ENCODE measurements around the gene GDF7. TPM values are rescaled to one million over a fixed set of nuclear protein-coding genes. Genes with fewer than 3 reads are reported as not detected.
A peak's percentile ranks its signal among the peaks of the same experiment; 100 is the strongest.

GDF7 gene
- total and polyA plus RNA-seq, 2 of the 8 experiments (the other 6 are each of a cell fraction or from before 2014, with no cell fraction given): 0.04 to 0.06 TPM

DNA sequence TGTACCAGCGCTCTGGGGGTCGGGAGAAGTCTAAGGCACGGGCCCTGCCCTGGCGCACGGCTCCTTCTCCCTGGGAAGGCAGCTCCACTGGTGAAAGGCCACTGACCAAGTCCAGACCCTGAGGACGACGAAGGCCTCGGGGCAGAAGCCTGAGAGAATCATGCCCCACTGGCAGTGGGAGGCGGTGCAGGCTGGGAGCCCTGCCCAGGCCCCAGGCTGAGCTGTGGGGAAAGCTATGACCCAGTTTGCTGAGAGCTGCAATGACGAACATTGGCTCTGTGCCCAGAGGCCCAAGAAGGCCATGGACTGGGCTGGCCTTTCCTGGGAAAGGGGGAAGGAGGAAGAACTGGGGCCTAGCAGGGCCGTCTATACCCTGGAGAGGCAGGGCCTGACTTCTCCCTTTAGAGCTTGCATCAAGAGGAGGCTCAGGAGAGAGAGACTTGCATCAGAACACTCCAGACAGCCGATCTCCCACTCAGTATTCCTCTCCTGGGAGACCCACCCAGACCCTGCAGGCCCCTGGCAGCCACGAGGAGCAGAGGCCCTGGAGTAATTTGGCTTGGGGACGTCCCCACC is 49.0 kb upstream of the GDF7 start:
- H3K79me1 ChIP-seq (ENCODE audit: low read depth, low read length): no peaks in the 10 kb centered on the region
- DNase-seq (ENCODE audit: low read depth in 1 of 2, low spot score in 2 of 2) (no peak), FAIRE-seq (no peak)
- H3K23me2 ChIP-seq (ENCODE audit: low read depth, low read length): no peaks in the 10 kb centered on the region
- H3K4ac ChIP-seq (replicated peaks; ENCODE audit: insufficient read length, low read depth, low read length): no peak overlapping the region
- no peak overlapping the region for H4K91ac ChIP-seq (replicated peaks; ENCODE audit: insufficient read length, low read length)
- peaks cover 0 to 2% of the 10 kb centered on the region in 2 experiments for H4K20me1 ChIP-seq (replicated peaks in 1 of 2; ENCODE audit: control insufficient read depth in 1 of 2, insufficient read depth in 2 of 2, low read length in 2 of 2)
- H3K9me3 ChIP-seq (ENCODE audit: insufficient read depth in 2 of 2, low read depth in 1 of 2, low read length in 1 of 2): no peaks in the 10 kb centered on the region
- ChIA-PET CTCF (ENCODE audit: partially characterized antibody) (interaction anchor here (0.6 to 7.8 kb wide), 26 partner anchors 8 to 420 kb away, joined by 3 to 116 read pairs (median 4); no protein-coding TSS in a partner anchor), POLR2A (ENCODE audit: partially characterized antibody) (interaction anchor here (1.4 to 1.6 kb wide), 3 partner anchors 9 to 170 kb away, joined by 3 to 8 read pairs (median 3); partner anchors contain the start of gene RHOB)
- 79% methylated on average over 12 of the region's 14 CpGs; no CpG with 5 or more reads in 1 of the 2 experiments for WGBS, 2 experiments (ENCODE audit: extremely low coverage in 1 of 2, insufficient coverage in 1 of 2, insufficient read length in 1 of 2, insufficient replicate concordance in 2 of 2, low coverage in 1 of 2, low lambda C conversion rate in 2 of 2, missing lambda C conversion rate in 1 of 2)
- no peak overlapping the region for H2BK12ac ChIP-seq (ENCODE audit: low read depth, low read length)
- no peak overlapping the region for H3K14ac ChIP-seq (ENCODE audit: insufficient read length)
- H3K18ac ChIP-seq (ENCODE audit: extremely low read depth, low read length): no peak overlapping the region
- no peak overlapping the region for H3K4me2 ChIP-seq (ENCODE audit: insufficient read depth in 1 of 2, low read depth in 2 of 2, low read length in 2 of 2)
- no peak overlapping the region for H2BK15ac ChIP-seq (ENCODE audit: low read length)
- H3K27me3 ChIP-seq (replicated peaks in 1 of 4; ENCODE audit: control insufficient read depth in 3 of 4, extremely low read depth in 1 of 4, insufficient read depth in 3 of 4, low read length in 3 of 4): no peaks in the 10 kb centered on the region; a peak in 1 of 7 replicates
- H2AK5ac ChIP-seq (ENCODE audit: low read depth, low read length): no peak overlapping the region
- H3K36me3 ChIP-seq (ENCODE audit: control insufficient read depth in 2 of 4, insufficient read depth in 4 of 4, low read length in 3 of 4): peaks cover 0 to under 1% (median 0%) of the 10 kb centered on the region in 4 experiments; a peak in 1 of 8 replicates
- no peak overlapping the region for H2BK120ac ChIP-seq (replicated peaks; ENCODE audit: low read depth, low read length)
- H3K23ac ChIP-seq (ENCODE audit: insufficient read length): no peak overlapping the region
- no peak overlapping the region for H3K9ac ChIP-seq (replicated peaks in 1 of 4; ENCODE audit: extremely low read depth in 1 of 4, low read depth in 3 of 4, low read length in 3 of 4)
- H3K4me3 ChIP-seq (ENCODE audit: extremely low read depth in 1 of 4, insufficient read depth in 2 of 4, low read depth in 3 of 4, low read length in 4 of 4): no peak overlapping the region
- H4K8ac ChIP-seq (ENCODE audit: extremely low read depth, insufficient read depth, low read length): no peak overlapping the region
- H2BK5ac ChIP-seq (ENCODE audit: low read depth, low read length): no peak overlapping the region
- H2BK20ac ChIP-seq (ENCODE audit: low read length): no peak overlapping the region
- H3K4me1 ChIP-seq (replicated peaks in 1 of 4; ENCODE audit: control insufficient read depth in 3 of 4, insufficient read depth in 4 of 4, low read length in 3 of 4): peaks cover 0 to 20% (median 14%) of the 10 kb centered on the region in 4 experiments; a peak in 6 of 7 replicates
- H3K56ac ChIP-seq (replicated peaks; ENCODE audit: insufficient read length, low read depth, low read length): no peak overlapping the region
- no peak overlapping the region for H4K5ac ChIP-seq (ENCODE audit: insufficient read length, low read depth, low read length)
- no peak overlapping the region for H3K27ac ChIP-seq (ENCODE audit: low read depth, low read length)
- H2AFZ ChIP-seq (ENCODE audit: low read length): no peak overlapping the region
- no peaks in the 10 kb centered on the region for H3K79me2 ChIP-seq (ENCODE audit: control insufficient read depth in 1 of 2, insufficient read depth in 2 of 2, low read length in 2 of 2)
- peak in 1 of 2 experiments; percentile 16; a peak in 1 of 4 replicates for TF ChIP-seq RAD21 (IDR thresholded peaks at IDR 0.05 in 1 of 2, conservative IDR thresholded peaks at IDR 0.05 in 1 of 2; ENCODE audit: low read depth in 2 of 2, low read length in 2 of 2)
- no peak for TF ChIP-seq YY1 (IDR thresholded peaks at IDR 0.05; ENCODE audit: low read depth, low read length)
- no peak for TF ChIP-seq KDM1A (IDR thresholded peaks at IDR 0.05; ENCODE audit: borderline replicate concordance, low read length)
- TF ChIP-seq, protein P1, sequence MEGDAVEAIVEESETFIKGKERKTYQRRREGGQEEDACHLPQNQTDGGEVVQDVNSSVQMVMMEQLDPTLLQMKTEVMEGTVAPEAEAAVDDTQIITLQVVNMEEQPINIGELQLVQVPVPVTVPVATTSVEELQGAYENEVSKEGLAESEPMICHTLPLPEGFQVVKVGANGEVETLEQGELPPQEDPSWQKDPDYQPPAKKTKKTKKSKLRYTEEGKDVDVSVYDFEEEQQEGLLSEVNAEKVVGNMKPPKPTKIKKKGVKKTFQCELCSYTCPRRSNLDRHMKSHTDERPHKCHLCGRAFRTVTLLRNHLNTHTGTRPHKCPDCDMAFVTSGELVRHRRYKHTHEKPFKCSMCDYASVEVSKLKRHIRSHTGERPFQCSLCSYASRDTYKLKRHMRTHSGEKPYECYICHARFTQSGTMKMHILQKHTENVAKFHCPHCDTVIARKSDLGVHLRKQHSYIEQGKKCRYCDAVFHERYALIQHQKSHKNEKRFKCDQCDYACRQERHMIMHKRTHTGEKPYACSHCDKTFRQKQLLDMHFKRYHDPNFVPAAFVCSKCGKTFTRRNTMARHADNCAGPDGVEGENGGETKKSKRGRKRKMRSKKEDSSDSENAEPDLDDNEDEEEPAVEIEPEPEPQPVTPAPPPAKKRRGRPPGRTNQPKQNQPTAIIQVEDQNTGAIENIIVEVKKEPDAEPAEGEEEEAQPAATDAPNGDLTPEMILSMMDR (IDR thresholded peaks at IDR 0.05; ENCODE audit: control extremely low read depth in 1 of 3, insufficient read depth in 1 of 3, low read depth in 1 of 3, low read length in 3 of 3): peak in 2 of 3 experiments; percentile 7 to 24; a peak in 2 of 4 replicates
- TF ChIP-seq KDM5A (IDR thresholded peaks at IDR 0.05; ENCODE audit: low read length): no peak
- TF ChIP-seq JUN (IDR thresholded peaks at IDR 0.05; ENCODE audit: low read depth, low read length): no peak

All from H1 (cell line).